HG03565 (cell line): ENCODE results near the gene DBI.
"Not testable (repeated sequence)": the region's sequence is repeated elsewhere in the genome, so short reads cannot be mapped to it uniquely, and the experiment has no call there.

Experiments
- ATAC-seq: cut with Tn5 transposase; IDR thresholded peaks from one replicate; pipeline ENCODE4 v1.9.1; 2021; ENCODE audit warnings: mild to moderate bottlenecking, moderate library complexity; ENCODE audit not compliant: unreplicated experiment

DBI gene

GRCh38 chr2:119393971-119394748, 27.4 kb downstream of the DBI start:
- ATAC-seq, result no peak

GRCh38 chr2:119397196-119397595, 30.4 kb downstream of the DBI start:
- ATAC-seq, result no peak

- ATAC-seq, result no peak
Observed at GRCh38 chr2:119402106-119402505, 35.3 kb downstream of the DBI start.

- ATAC-seq, result no peak
Observed at GRCh38 chr2:119402645-119403560, 36.1 kb downstream of the DBI start.

- not testable (repeated sequence) for ATAC-seq
Observed at GRCh38 chr2:119403618-119404017, 36.8 kb downstream of the DBI start.

GRCh38 chr2:119405151-119405550, 38.4 kb downstream of the DBI start:
- no peak for ATAC-seq

GRCh38 chr2:119407430-119408220, 40.8 kb downstream of the DBI start:
- ATAC-seq, result no peak

- no peak for ATAC-seq
Observed at GRCh38 chr2:119408221-119408619, 41.4 kb downstream of the DBI start.

GRCh38 chr2:119409506-119409905, 42.7 kb downstream of the DBI start:
- no peak for ATAC-seq

- no peak for ATAC-seq
Observed at GRCh38 chr2:119414894-119415293, 48.1 kb downstream of the DBI start.

- no peak for ATAC-seq
Observed at GRCh38 chr2:119415630-119416029, 48.9 kb downstream of the DBI start.

GRCh38 chr2:119416299-119416923, 49.6 kb downstream of the DBI start:
- no peak for ATAC-seq

GRCh38 chr2:119417908-119418307, 51.1 kb downstream of the DBI start:
- ATAC-seq, result no peak

- ATAC-seq, result no peak
Observed at GRCh38 chr2:119419065-119419464, 52.3 kb downstream of the DBI start.

- ATAC-seq, result no peak
Observed at GRCh38 chr2:119419803-119420508, 53.2 kb downstream of the DBI start.

GRCh38 chr2:119421304-119421703, 54.5 kb downstream of the DBI start:
- ATAC-seq, result no peak

GRCh38 chr2:119421741-119422140, 55.0 kb downstream of the DBI start:
- ATAC-seq, result no peak
